Keratinocyte (primary cell): Measurements from ENCODE around the gene ZNF174. TPM values are rescaled to one million over a fixed set of nuclear protein-coding genes. Genes with fewer than 3 reads are reported as not detected.
A peak's percentile ranks its signal among the peaks of the same experiment; 100 is the strongest.

Experiments
- DNase-seq: peaks from one replicate; pipeline ENCODE4 v3.0.0-alpha.2; 2011; ENCODE audit warnings: low read depth, missing footprints, low spot score
- FAIRE-seq: peaks from 2 replicates; lab custom pipeline; 2011; peaks lifted over from hg19 to GRCh38; lab: Jason Lieb, UNC
- H2AFZ ChIP-seq: 2 replicates; pipeline ENCODE4 v1.6.0; 2012; ENCODE audit warnings: low read length, control low read depth, inconsistent platforms; ENCODE audit not compliant: control insufficient read depth
- H3K27ac ChIP-seq: 2 replicates; pipeline ENCODE4 v1.5.1; 2011; ENCODE audit warnings: low read length; ENCODE audit not compliant: control insufficient read depth, insufficient read depth
- H3K27me3 ChIP-seq: 3 replicates; pipeline ENCODE4 v1.6.0; 2011; ENCODE audit warnings: low read length; ENCODE audit not compliant: control insufficient read depth, insufficient read depth; ENCODE audit errors: extremely low read depth
- H3K36me3 ChIP-seq, 2 experiments: 2 replicates in 1 of 2; 3 replicates in 1 of 2; pipeline ENCODE4 v1.5.1; 2011; ENCODE audit warnings: low read length in 2 of 2, mild to moderate bottlenecking in 1 of 2; ENCODE audit not compliant: control insufficient read depth in 2 of 2, insufficient read depth in 2 of 2; ENCODE audit errors: extremely low read depth in 1 of 2
- H3K4me1 ChIP-seq: 3 replicates; pipeline ENCODE4 v1.5.1; 2011; ENCODE audit warnings: low read length; ENCODE audit not compliant: control insufficient read depth, insufficient read depth; ENCODE audit errors: extremely low read depth
- H3K4me2 ChIP-seq: 3 replicates; pipeline ENCODE4 v1.6.0; 2011; ENCODE audit warnings: low read depth, low read length; ENCODE audit not compliant: control insufficient read depth, insufficient read depth; ENCODE audit errors: extremely low read depth
- H3K4me3 ChIP-seq, 3 experiments: fragments of 200-600 bp in 1 of 3; sonication (generic) in 1 of 3; 2 replicates in 2 of 3; 3 replicates in 1 of 3; pipeline ENCODE4 v1.5.1; 2011 to 2016; ENCODE audit warnings: low read length in 3 of 3, mild to moderate bottlenecking in 3 of 3, control low read depth in 2 of 3, inconsistent platforms in 1 of 3, low read depth in 1 of 3, mixed read lengths in 1 of 3, mixed run types in 1 of 3, moderate library complexity in 1 of 3; ENCODE audit not compliant: control insufficient read depth in 2 of 3, insufficient read depth in 2 of 3; ENCODE audit errors: extremely low read depth in 1 of 3
- H3K79me2 ChIP-seq: 2 replicates; pipeline ENCODE4 v1.6.0; 2012; ENCODE audit warnings: low read length; ENCODE audit not compliant: control insufficient read depth, insufficient read depth
- H3K9ac ChIP-seq: 3 replicates; pipeline ENCODE4 v1.6.0; 2011; ENCODE audit warnings: low read length; ENCODE audit not compliant: control insufficient read depth, insufficient read depth; ENCODE audit errors: extremely low read depth
- H3K9me1 ChIP-seq: 3 replicates; pipeline ENCODE4 v1.6.0; 2011; ENCODE audit warnings: low read length; ENCODE audit not compliant: control insufficient read depth, insufficient read depth; ENCODE audit errors: extremely low read depth
- H3K9me3 ChIP-seq: 2 replicates; pipeline ENCODE4 v1.5.1; 2012; ENCODE audit warnings: low read depth, low read length; ENCODE audit not compliant: control insufficient read depth
- H4K20me1 ChIP-seq: 3 replicates; pipeline ENCODE4 v1.6.0; 2011; ENCODE audit warnings: low read length; ENCODE audit not compliant: control insufficient read depth, insufficient read depth; ENCODE audit errors: extremely low read depth
- CTCF ChIP-seq, 3 experiments: IDR thresholded peaks in 1 of 3; conservative IDR thresholded peaks in 1 of 3; optimal IDR thresholded peaks in 1 of 3; 2 replicates in 2 of 3; 3 replicates in 1 of 3; pipeline versions ENCODE3 to v1.5.1; 2011; ENCODE audit warnings: low read length in 3 of 3, mild to moderate bottlenecking in 3 of 3, moderate library complexity in 2 of 3, control low read depth in 1 of 3, inconsistent platforms in 1 of 3; ENCODE audit not compliant: insufficient read depth in 2 of 3; ENCODE audit errors: extremely low read depth in 1 of 3
- EZH2 ChIP-seq: IDR thresholded peaks from one replicate; pipeline ENCODE4 v1.6.1; 2012; ENCODE audit warnings: inconsistent platforms, mild to moderate bottlenecking, low read length, moderate library complexity
- dilution Hi-C: fragments of 300-500 bp; cut with MboI; formaldehyde crosslinking; loops from one replicate; pipeline ENCODE4 v1.7.0; 2020; ENCODE audit warnings: low sequenced_read_pairs; ENCODE audit not compliant: extremely low pct_ligation_motif_present
- polyA plus RNA-seq, 5 experiments: library from polyadenylated mRNA; depleted of rRNA in 3 of 5; stranded (reverse) in 3 of 5; stranded (forward) in 1 of 5; unstranded in 1 of 5; fragments of >200 nt; gene quantifications; 1 replicate in 1 of 5; 2 replicates in 3 of 5; 3 replicates in 1 of 5; pipeline versions ENCODE4 v1.2.1 to v1.2.3, GENCODE V29; 2011 to 2012; ENCODE audit warnings: missing spikeins in 2 of 5, low read depth in 1 of 5, low replicate concordance in 1 of 5

The ZNF174 gene
- polyA plus RNA-seq, 1 donor (not counting 4 experiments of a cell fraction or from before 2014, with no cell fraction given) = 8.0 TPM

GRCh38 chr16:3364774-3365427 lies 36.1 kb upstream of the ZNF174 start:
- TF ChIP-seq EZH2 (no peak), CTCF (optimal IDR thresholded peaks at IDR 0.05 in 1 of 3, IDR thresholded peaks at IDR 0.05 in 1 of 3, conservative IDR thresholded peaks at IDR 0.05 in 1 of 3; ENCODE audit: extremely low read depth in 1 of 3, insufficient read depth in 2 of 3, low read length in 3 of 3) (no peak)
- Histone ChIP-seq H3K36me3 (no peaks in the 10 kb centered on the region), H3K79me2 (no peaks in the 10 kb centered on the region), H3K4me2 (peak overlapping the region; percentile 65), H4K20me1 (no peaks in the 10 kb centered on the region), H3K4me1 (no peaks in the 10 kb centered on the region), H3K27ac (peak overlapping the region; percentile 58), H3K9me3 (no peaks in the 10 kb centered on the region), H3K9me1 (no peaks in the 10 kb centered on the region), H2AFZ (peak overlapping the region; percentile 88), H3K27me3 (no peaks in the 10 kb centered on the region), H3K9ac (peak overlapping the region; percentile 66), H3K4me3 (peak overlapping the region; percentile 48 to 73 (median 66))
- DNase-seq (peak; percentile 50), FAIRE-seq (peak; percentile 29)
- dilution Hi-C loops = no loop called here

DNA sequence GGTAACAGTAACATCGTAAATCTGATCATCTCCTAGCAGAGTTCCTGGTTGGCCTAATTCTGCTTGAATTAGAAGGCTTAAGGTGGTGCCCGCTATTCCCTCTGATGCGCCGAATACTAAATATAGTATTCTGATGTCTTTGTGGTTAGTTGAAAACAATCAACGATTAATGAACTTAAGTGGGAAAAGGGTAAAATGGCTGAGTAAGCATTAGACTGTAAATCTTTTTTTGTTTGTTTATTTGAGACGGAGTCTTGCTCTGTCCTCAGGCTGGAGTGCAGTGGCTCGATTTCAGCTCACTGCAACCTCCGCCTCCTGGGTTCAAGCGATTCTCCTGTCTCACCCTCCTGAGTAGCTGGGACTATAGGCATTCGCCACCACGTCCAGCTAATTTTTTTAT lies 31.9 kb upstream of the ZNF174 start:
- TF ChIP-seq EZH2 = no peak
- no peak for TF ChIP-seq CTCF (optimal IDR thresholded peaks at IDR 0.05 in 1 of 3, IDR thresholded peaks at IDR 0.05 in 1 of 3, conservative IDR thresholded peaks at IDR 0.05 in 1 of 3; ENCODE audit: extremely low read depth in 1 of 3, insufficient read depth in 2 of 3, low read length in 3 of 3)
- FAIRE-seq (no peak), DNase-seq (no peak)
- H3K36me3 ChIP-seq = no peaks in the 10 kb centered on the region
- no peak overlapping the region for H3K4me2 ChIP-seq
- dilution Hi-C loops = no loop called here
- no peaks in the 10 kb centered on the region for H4K20me1 ChIP-seq
- H3K9me1 ChIP-seq = no peaks in the 10 kb centered on the region
- no peak overlapping the region for H3K27ac ChIP-seq
- H3K4me3 ChIP-seq = no peak overlapping the region
- H3K9ac ChIP-seq = no peak overlapping the region
- H3K27me3 ChIP-seq = no peaks in the 10 kb centered on the region
- H3K79me2 ChIP-seq = no peaks in the 10 kb centered on the region
- H3K9me3 ChIP-seq = no peaks in the 10 kb centered on the region
- no peaks in the 10 kb centered on the region for H3K4me1 ChIP-seq
- no peak overlapping the region for H2AFZ ChIP-seq
